OCI-LY7 (cell line): Measurements from ENCODE around the gene RNF212. TPM values are rescaled to one million over a fixed set of nuclear protein-coding genes. Genes with fewer than 3 reads are reported as not detected.

ENCODE experiments used
- BruUV-seq: library from RNA; stranded (reverse); fragments of 400-500 nt; replicated peaks from 2 replicates; lab custom pipeline; 2021; lab: Mats Ljungman, UMichigan
- CTCF ChIA-PET: fragments of 300-600 bp; sonication (Branson Sonifier 250); formaldehyde crosslinking; loops from one replicate; lab custom pipeline; 2022; ENCODE audit warnings: antibody characterized with exemption; ENCODE audit not compliant: unreplicated experiment; lab: Charles Lee
- POLR2A ChIA-PET: fragments of 300-600 bp; sonication (Branson Sonifier 250); formaldehyde crosslinking; loops from one replicate; lab custom pipeline; 2022; ENCODE audit warnings: antibody characterized with exemption; lab: Charles Lee
- DNase-seq: peaks from one replicate; pipeline ENCODE4 v3.0.0-alpha.2; 2015; ENCODE audit warnings: low spot score
- H2AFZ ChIP-seq: fragments of 200-600 bp; sonication (generic), shearing (Covaris generic); 2 replicates; pipeline ENCODE4 v1.6.1; 2014; ENCODE audit warnings: mild to moderate bottlenecking, antibody characterized with exemption, low read length, moderate library complexity
- H3K27ac ChIP-seq: fragments of 200-600 bp; sonication (generic); 2 replicates; pipeline ENCODE4 v1.5.1; 2014; ENCODE audit warnings: mixed run types, low read depth, mild to moderate bottlenecking, moderate library complexity, low read length, inconsistent platforms; ENCODE audit not compliant: poor library complexity, severe bottlenecking
- H3K36me3 ChIP-seq: fragments of 200-600 bp; sonication (generic); 2 replicates; pipeline ENCODE4 v1.6.1; 2014; ENCODE audit warnings: mild to moderate bottlenecking, antibody characterized with exemption, low read length, moderate library complexity, mixed read lengths; ENCODE audit not compliant: insufficient read depth
- H3K4me1 ChIP-seq: fragments of 200-600 bp; sonication (generic); 2 replicates; pipeline ENCODE4 v1.5.1; 2014; ENCODE audit warnings: mild to moderate bottlenecking, low read length; ENCODE audit not compliant: insufficient read depth, poor library complexity, severe bottlenecking
- H3K4me2 ChIP-seq: fragments of 200-600 bp; sonication (generic); 2 replicates; pipeline ENCODE4 v1.6.1; 2014; ENCODE audit warnings: mild to moderate bottlenecking, low read length
- H3K4me3 ChIP-seq: fragments of 200-600 bp; sonication (generic); 2 replicates; pipeline ENCODE4 v1.5.1; 2014; ENCODE audit warnings: mild to moderate bottlenecking, low read depth, low read length; ENCODE audit not compliant: poor library complexity, severe bottlenecking
- H3K79me2 ChIP-seq: fragments of 200-600 bp; sonication (generic); 2 replicates; pipeline ENCODE4 v1.6.1; 2016; ENCODE audit warnings: low read depth, mild to moderate bottlenecking, low read length, moderate library complexity, mixed read lengths; ENCODE audit not compliant: insufficient read depth
- H3K9me2 ChIP-seq: fragments of 200-600 bp; sonication (generic); 2 replicates; pipeline ENCODE4 v1.6.1; 2016; ENCODE audit warnings: mild to moderate bottlenecking, low read length, mixed read lengths; ENCODE audit not compliant: insufficient read depth
- H3K9me3 ChIP-seq: fragments of 200-600 bp; sonication (generic); 2 replicates; pipeline ENCODE4 v1.6.1; 2014; ENCODE audit warnings: mild to moderate bottlenecking, mixed run types, low read length, mixed read lengths
- H4K20me1 ChIP-seq: fragments of 200-600 bp; sonication (generic); 2 replicates; pipeline ENCODE4 v1.6.1; 2014; ENCODE audit warnings: mild to moderate bottlenecking, antibody characterized with exemption, low read length, moderate library complexity, mixed read lengths; ENCODE audit not compliant: insufficient read depth
- EZH2phosphoT487 ChIP-seq: fragments of 200-600 bp; sonication (generic); IDR thresholded peaks from 2 replicates; pipeline ENCODE4 v1.6.1; 2018; ENCODE audit warnings: low read depth, borderline replicate concordance, mild to moderate bottlenecking, mixed run types, antibody characterized with exemption, low read length, moderate library complexity, mixed read lengths
- intact Hi-C: fragments of 100-400 bp; cut with micrococcal nuclease; formaldehyde crosslinking; loops from one replicate; pipeline ENCODE4 v1.10.0; 2022; ENCODE audit not compliant: unreplicated experiment
- total RNA-seq, 2 experiments: library from RNA; depleted of rRNA in 1 of 2; stranded (reverse); fragments of >200 nt in 1 of 2; shearing (Covaris generic) in 1 of 2; gene quantifications; 2 replicates each; pipeline ENCODE4 v1.2.3, GENCODE V29; 2014 to 2022
- TF ChIP-seq, protein P1 (sequence below): fragments of 200-600 bp; sonication (generic); conservative IDR thresholded peaks from 2 replicates; pipeline ENCODE4 v1.5.1; 2014; ENCODE audit warnings: mild to moderate bottlenecking, antibody characterized with exemption, low read length, moderate library complexity, mixed read lengths

RNF212 gene
- total RNA-seq, 2 experiments from 2014 or later = not detected

DNA sequence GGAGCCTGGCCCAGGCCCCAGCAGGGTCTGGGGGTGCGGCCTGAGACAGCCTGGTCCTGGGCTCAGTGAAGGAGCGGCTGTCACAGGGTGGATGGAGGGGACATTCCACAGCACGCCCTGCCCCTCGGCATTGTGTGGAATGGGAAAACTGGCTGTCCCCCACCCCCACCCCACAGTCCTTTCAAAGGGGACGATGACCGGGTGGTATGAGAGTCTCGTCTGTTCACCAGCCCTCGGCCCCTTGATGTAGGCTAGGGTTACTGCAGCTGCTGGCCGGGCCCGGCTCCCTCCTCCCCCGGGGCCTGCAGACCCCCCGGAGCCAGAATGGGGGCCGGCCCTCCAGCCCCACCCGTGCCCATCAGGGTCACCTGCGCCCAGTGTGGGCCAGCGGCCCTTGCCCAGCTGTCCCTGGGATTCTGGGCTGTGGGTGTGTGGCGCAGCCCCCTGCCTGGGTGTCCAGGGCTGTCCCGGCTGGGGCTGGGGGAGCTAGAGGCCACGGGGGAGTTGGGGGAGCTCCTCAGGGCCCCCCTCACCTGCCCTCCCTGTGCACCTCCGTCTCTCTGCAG is 90.2 kb downstream of the RNF212 start:
- POLR2A ChIA-PET = no interaction called here
- Histone ChIP-seq H3K79me2 (no peaks in the 10 kb centered on the region), H3K27ac (no peak overlapping the region), H3K9me3 (no peaks in the 10 kb centered on the region), H2AFZ (no peak overlapping the region), H3K4me3 (no peak overlapping the region), H3K4me2 (no peak overlapping the region), H3K36me3 (no peaks in the 10 kb centered on the region), H3K9me2 (no peaks in the 10 kb centered on the region), H3K4me1 (peaks cover 25% of the 10 kb centered on the region), H4K20me1 (no peaks in the 10 kb centered on the region)
- BruUV-seq = no TSS peak
- intact Hi-C loops = no loop called here
- no peak for DNase-seq
- no peak for TF ChIP-seq EZH2phosphoT487
- TF ChIP-seq, protein P1, sequence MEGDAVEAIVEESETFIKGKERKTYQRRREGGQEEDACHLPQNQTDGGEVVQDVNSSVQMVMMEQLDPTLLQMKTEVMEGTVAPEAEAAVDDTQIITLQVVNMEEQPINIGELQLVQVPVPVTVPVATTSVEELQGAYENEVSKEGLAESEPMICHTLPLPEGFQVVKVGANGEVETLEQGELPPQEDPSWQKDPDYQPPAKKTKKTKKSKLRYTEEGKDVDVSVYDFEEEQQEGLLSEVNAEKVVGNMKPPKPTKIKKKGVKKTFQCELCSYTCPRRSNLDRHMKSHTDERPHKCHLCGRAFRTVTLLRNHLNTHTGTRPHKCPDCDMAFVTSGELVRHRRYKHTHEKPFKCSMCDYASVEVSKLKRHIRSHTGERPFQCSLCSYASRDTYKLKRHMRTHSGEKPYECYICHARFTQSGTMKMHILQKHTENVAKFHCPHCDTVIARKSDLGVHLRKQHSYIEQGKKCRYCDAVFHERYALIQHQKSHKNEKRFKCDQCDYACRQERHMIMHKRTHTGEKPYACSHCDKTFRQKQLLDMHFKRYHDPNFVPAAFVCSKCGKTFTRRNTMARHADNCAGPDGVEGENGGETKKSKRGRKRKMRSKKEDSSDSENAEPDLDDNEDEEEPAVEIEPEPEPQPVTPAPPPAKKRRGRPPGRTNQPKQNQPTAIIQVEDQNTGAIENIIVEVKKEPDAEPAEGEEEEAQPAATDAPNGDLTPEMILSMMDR = no peak
- CTCF ChIA-PET = no interaction called here

DNA sequence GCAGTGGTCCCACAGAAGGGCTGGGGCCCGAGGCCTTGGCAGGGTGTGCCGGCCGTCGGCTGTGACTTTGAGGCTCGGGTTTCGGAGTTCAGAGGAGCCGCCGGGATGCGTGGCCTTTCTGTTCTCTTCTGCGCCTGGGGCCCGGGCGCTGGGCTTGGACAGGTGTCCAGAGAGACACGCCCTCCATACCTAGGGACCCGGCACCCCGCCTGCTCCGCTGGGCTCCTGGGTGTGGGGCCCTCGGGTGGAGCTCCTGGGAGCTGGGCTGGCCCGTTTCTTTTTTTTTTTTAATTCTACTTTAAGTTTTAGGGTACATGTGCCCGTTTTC is 90.7 kb downstream of the RNF212 start:
- Histone ChIP-seq H3K4me3 (no peak overlapping the region), H2AFZ (no peak overlapping the region), H3K27ac (no peak overlapping the region), H4K20me1 (no peaks in the 10 kb centered on the region), H3K4me2 (no peak overlapping the region), H3K4me1 (peaks cover 25% of the 10 kb centered on the region), H3K36me3 (no peaks in the 10 kb centered on the region), H3K9me2 (no peaks in the 10 kb centered on the region), H3K79me2 (no peaks in the 10 kb centered on the region), H3K9me3 (no peaks in the 10 kb centered on the region)
- TF ChIP-seq, protein P1 = no peak
- TF ChIP-seq EZH2phosphoT487 = no peak
- ChIA-PET POLR2A (no interaction called here), CTCF (no interaction called here)
- BruUV-seq = no TSS peak
- intact Hi-C loops = no loop called here
- DNase-seq = no peak

DNA sequence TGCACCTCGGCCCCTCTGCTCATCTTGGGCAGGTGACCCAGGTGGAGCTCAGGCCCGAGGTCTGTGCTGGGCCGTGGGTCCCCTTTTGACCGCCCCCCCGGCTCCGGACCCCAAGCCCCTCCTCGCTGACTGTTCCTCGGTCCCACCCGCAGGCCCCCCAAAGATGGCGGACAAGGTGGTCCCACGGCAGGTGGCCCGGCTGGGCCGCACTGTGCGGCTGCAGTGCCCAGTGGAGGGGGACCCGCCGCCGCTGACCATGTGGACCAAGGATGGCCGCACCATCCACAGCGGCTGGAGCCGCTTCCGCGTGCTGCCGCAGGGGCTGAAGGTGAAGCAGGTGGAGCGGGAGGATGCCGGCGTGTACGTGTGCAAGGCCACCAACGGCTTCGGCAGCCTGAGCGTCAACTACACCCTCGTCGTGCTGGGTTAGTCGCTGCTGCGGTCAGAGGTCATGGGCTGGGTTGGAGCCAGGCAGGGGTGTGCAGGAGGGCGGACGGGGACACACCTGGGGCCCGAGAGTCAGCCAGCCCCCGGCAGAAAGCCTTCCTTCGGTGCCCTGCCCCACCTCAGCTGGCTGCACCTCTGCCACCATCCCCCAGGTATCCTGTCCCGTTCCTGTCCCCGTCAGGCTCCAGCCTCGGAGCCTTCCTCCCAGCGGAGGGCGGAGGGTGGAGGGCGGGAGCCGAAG is 91.2 kb downstream of the RNF212 start:
- Histone ChIP-seq H2AFZ (no peak overlapping the region), H3K27ac (no peak overlapping the region), H3K79me2 (no peaks in the 10 kb centered on the region), H3K36me3 (no peaks in the 10 kb centered on the region), H3K9me2 (no peaks in the 10 kb centered on the region), H3K4me1 (peaks cover 25% of the 10 kb centered on the region), H3K4me2 (no peak overlapping the region), H3K9me3 (no peaks in the 10 kb centered on the region), H4K20me1 (no peaks in the 10 kb centered on the region), H3K4me3 (no peak overlapping the region)
- DNase-seq = no peak
- no TSS peak for BruUV-seq
- POLR2A ChIA-PET = no interaction called here
- CTCF ChIA-PET = no interaction called here
- intact Hi-C loops = no loop called here
- TF ChIP-seq EZH2phosphoT487 = no peak
- TF ChIP-seq, protein P1 = no peak
